Testis (tissue), 3 donors: ENCODE measurements around the gene GBX1. TPM values are rescaled to one million over a fixed set of nuclear protein-coding genes. Genes with fewer than 3 reads are reported as not detected.

Experiments used
- DNase-seq: peaks from one replicate; pipeline ENCODE4 v3.0.0-alpha.2; 2019
- H3K27ac ChIP-seq, 2 donors: fragments of 200-600 bp; sonication (generic); one replicate each; pipeline ENCODE4 v1.5.1; 2019
- H3K27me3 ChIP-seq: fragments of 200-600 bp; sonication (generic); one replicate; pipeline ENCODE4 v1.5.1; 2019
- H3K36me3 ChIP-seq: fragments of 200-600 bp; sonication (generic); one replicate; pipeline ENCODE4 v1.5.1; 2017; ENCODE audit warnings: low read depth; ENCODE audit errors: missing control alignments
- H3K4me1 ChIP-seq: fragments of 200-600 bp; sonication (generic); one replicate; pipeline ENCODE4 v1.5.1; 2019
- H3K4me3 ChIP-seq, 2 donors: fragments of 200-600 bp; sonication (generic); one replicate each; pipeline ENCODE4 v1.5.1; 2017 to 2019
- H3K9me3 ChIP-seq: fragments of 200-600 bp; sonication (generic); one replicate; pipeline ENCODE4 v1.5.1; 2017
- CTCF ChIP-seq, 3 experiments: fragments of 450-650 bp in 2 of 3; fragments of 200-600 bp in 1 of 3; sonication (generic) in 1 of 3; IDR thresholded peaks; one replicate each; pipeline ENCODE4 v1.5.1; 2016 to 2019; ENCODE audit warnings: antibody characterized with exemption in 3 of 3, mild to moderate bottlenecking in 2 of 3, moderate library complexity in 1 of 3
- POLR2A ChIP-seq: fragments of 450-650 bp; IDR thresholded peaks from one replicate; pipeline ENCODE4 v1.6.1; 2017; ENCODE audit warnings: antibody characterized with exemption, mild to moderate bottlenecking, moderate library complexity
- WGBS, 2 donors: methylation state at CpG; one replicate each; pipeline ENCODE4 v1.1.5; 2018; 5-methylcytosine and 5-hydroxymethylcytosine counted together
- intact Hi-C: fragments of 100-400 bp; cut with DNase I; formaldehyde crosslinking; loops from one replicate; pipeline ENCODE4 v1.15.1; 2023; ENCODE audit warnings: low total_unique reads
- polyA plus RNA-seq: library from polyadenylated mRNA; stranded (reverse); fragments of 350-450 nt; fragmentation: Illumina TruSeq; extraction: RNeasy Lipid Tissue Mini Kit (QIAGEN cat#74804); gene quantifications from one replicate; pipeline ENCODE4 v1.2.3, GENCODE V29; 2014; ENCODE audit warnings: low read depth, low replicate concordance; ENCODE audit not compliant: insufficient read depth
- total RNA-seq, 2 donors: library from RNA; depleted of rRNA; stranded (reverse); fragments of >200 nt; gene quantifications; one replicate each; pipeline ENCODE4 v1.2.3, GENCODE V29; 2016

GBX1 gene
- total and polyA plus RNA-seq, 3 donors from 2014 or later, result 2.9 to 15.6 (median 7.2) TPM

GRCh38 chr7:151211155-151211772, 43.8 kb upstream of the GBX1 start:
- intact Hi-C loops, result no loop called here
- DNase-seq, result no peak
- no peaks in the 10 kb centered on the region for H3K27me3 ChIP-seq
- H3K4me3 ChIP-seq, result no peak overlapping the region
- no peak overlapping the region for H3K27ac ChIP-seq
- no peaks in the 10 kb centered on the region for H3K4me1 ChIP-seq
- no peaks in the 10 kb centered on the region for H3K9me3 ChIP-seq
- WGBS, 2 donors, result 87 to 90% methylated on average over 3 of the region's 3 CpGs
- no peak for TF ChIP-seq CTCF (IDR thresholded peaks at IDR 0.05)
- TF ChIP-seq POLR2A, result no peak
- H3K36me3 ChIP-seq, result no peaks in the 10 kb centered on the region

GRCh38 chr7:151210087-151210854, 42.8 kb upstream of the GBX1 start, which contains the start of gene H2BK1:
Gene H2BK1 (minus strand): TSS chr7:151210488. CDS start chr7:151210318, 170 bp downstream.
- H3K4me3 ChIP-seq, result no peak within 1 kb of the TSS
- no peaks in the 10 kb centered on the region for H3K36me3 ChIP-seq
- no peaks in the 10 kb centered on the region for H3K9me3 ChIP-seq
- WGBS, 2 donors, result 79 to 85% methylated on average over 17 of the region's 17 CpGs
- intact Hi-C loops, result no loop called here
- no peak within 1 kb of the TSS for H3K27ac ChIP-seq
- TF ChIP-seq POLR2A, result no peak
- TF ChIP-seq CTCF (IDR thresholded peaks at IDR 0.05), result no peak
- DNase-seq, result no peak
- no peaks in the 10 kb centered on the region for H3K4me1 ChIP-seq
- H3K27me3 ChIP-seq, result no peaks in the 10 kb centered on the region

GRCh38 chr7:151209588-151209987, 42.1 kb upstream of the GBX1 start:
- Histone ChIP-seq H3K27me3 (no peaks in the 10 kb centered on the region), H3K27ac (no peak overlapping the region), H3K9me3 (no peaks in the 10 kb centered on the region), H3K4me1 (no peaks in the 10 kb centered on the region), H3K4me3 (no peak overlapping the region), H3K36me3 (no peaks in the 10 kb centered on the region)
- no peak for DNase-seq
- no peak for TF ChIP-seq POLR2A
- TF ChIP-seq CTCF (IDR thresholded peaks at IDR 0.05), result no peak
- intact Hi-C loops, result no loop called here
- WGBS, 2 donors, result 87 to 94% methylated on average over 6 of the region's 6 CpGs

GRCh38 chr7:151208253-151208862, 40.9 kb upstream of the GBX1 start:
- Histone ChIP-seq H3K27me3 (no peaks in the 10 kb centered on the region), H3K4me3 (no peak overlapping the region), H3K27ac (no peak overlapping the region), H3K36me3 (no peaks in the 10 kb centered on the region), H3K4me1 (no peaks in the 10 kb centered on the region), H3K9me3 (no peaks in the 10 kb centered on the region)
- intact Hi-C loops, result no loop called here
- TF ChIP-seq CTCF (IDR thresholded peaks at IDR 0.05) (no peak), POLR2A (no peak)
- WGBS, 2 donors, result 76 to 85% methylated on average over 9 of the region's 9 CpGs
- no peak for DNase-seq
